HG03354 (cell line): ENCODE measurements around the gene IGSF3.
A peak's percentile ranks its signal among the peaks of the same experiment; 100 is the strongest.
"Not testable (repeated sequence)": the region's sequence is repeated elsewhere in the genome, so short reads cannot be mapped to it uniquely, and the experiment has no call there.

Source experiments
- ATAC-seq: cut with Tn5 transposase; IDR thresholded peaks from one replicate; pipeline ENCODE4 v1.9.1; 2021; ENCODE audit warnings: mild to moderate bottlenecking; ENCODE audit not compliant: unreplicated experiment, poor library complexity, severe bottlenecking

The IGSF3 gene

DNA sequence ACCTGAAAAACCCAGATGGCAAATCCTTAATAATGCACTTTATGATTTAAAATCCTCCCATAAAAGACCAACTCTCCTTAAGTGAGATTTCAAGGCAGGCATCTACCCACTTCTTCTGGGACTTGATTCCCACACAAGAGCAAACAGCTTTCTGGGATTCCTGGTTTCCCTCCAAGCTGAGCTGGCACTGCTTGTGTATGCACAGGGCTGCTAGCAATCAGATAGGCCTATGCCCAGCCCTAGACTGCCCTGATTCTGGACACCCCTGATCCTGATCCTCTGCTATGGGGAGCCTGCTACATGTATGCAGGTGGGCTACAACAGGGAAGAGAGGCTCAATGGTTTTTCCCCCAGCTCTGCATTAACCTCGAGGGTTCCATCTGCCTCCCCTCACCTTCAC is 60.1 kb downstream of the IGSF3 start:
- not testable (repeated sequence) for ATAC-seq

DNA sequence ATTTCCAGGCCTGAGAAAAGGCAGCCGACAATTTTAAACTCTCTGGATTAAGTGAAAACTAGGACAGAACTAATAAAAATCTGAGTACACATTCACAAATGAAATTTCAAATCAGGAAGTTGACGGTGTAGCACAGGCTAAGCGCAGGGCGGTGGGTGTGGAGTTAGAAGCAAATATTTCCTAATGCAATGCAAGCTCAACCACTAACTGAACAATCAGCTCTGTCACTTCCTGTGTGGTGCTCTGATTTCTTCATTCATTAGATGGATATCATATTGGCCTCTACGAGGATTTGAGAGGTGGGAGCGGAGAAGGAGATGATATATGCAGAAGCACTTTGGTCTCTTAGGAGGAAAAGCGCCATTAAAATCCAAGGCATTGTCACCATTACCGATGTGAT is 61.5 kb downstream of the IGSF3 start:
- not testable (repeated sequence) for ATAC-seq

DNA sequence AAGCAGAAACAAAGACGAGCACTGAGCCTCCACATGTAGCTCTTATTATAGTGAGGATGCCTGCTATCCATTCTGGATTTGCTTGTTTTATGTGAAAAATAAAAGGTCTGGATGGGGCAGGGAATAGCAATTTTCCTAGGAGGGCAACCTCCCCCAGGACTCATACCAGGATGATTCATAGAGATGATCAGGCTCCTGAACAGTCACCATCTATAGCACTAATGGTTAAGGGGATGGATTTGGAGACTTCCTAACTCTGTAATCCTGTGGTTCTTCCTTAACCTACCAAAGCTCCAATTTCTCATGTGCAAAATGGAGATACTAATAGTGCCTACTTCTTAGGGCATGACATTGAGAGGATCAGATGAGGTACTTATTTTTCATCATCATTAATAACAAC is 62.2 kb downstream of the IGSF3 start:
- ATAC-seq, result no peak

DNA sequence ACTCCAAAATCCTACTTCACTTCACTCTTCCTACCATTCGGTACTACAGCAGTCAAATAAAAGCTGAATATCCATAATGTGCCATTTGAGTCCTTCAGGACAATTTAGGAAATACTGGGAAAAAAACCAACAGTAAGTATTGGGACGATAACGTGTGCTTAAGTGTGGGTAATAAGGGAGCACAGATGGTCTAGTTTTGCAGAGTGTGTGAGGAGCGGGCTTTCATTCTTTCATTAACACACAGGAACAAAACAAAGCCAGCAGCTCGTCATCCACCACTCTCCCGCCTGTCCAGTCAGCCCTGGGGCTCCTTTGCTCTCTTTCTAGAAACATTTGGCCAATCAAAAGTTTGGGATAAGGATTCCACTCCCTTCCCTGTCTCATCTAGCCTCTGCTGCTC is 63.1 kb downstream of the IGSF3 start:
- not testable (repeated sequence) for ATAC-seq

DNA sequence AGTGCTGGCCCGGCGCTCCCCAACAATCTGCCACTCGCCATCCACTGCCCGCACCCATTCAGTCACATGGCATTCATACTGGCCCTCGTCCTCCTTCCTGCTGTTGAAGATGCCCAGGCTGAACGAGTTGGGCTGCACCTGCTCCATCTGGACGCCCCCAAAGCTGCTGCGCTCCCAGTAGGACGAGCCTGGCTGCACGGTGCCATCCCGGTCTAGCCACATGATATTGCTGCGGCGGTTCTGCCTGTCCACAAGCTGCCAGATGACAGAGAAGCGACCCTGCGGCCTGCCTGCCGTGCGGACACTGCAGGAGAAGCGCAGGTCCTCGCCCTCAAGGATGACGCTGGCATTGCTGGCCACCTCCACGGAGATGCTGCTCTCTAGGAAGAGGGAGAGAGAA is 63.9 kb downstream of the IGSF3 start:
- ATAC-seq, result not testable (repeated sequence)

DNA sequence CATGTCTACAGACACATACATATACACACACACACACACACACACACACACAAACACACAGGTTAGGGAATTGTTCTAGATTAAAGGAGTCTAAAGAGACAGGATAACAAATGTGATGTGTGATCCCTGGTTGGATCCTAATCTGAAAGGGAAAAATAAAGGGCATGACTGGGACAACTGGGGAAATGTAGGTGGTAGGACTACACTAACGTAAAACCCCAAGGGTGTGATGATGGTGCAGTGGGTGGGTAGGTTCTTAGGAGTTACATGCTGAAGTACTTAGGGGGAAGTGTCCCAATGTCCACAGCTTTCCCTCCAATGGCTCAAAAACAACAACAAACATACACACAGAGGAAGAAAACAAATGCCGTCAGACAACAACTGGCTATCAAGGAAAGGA is 68.2 kb downstream of the IGSF3 start:
- ATAC-seq, result not testable (repeated sequence)

DNA sequence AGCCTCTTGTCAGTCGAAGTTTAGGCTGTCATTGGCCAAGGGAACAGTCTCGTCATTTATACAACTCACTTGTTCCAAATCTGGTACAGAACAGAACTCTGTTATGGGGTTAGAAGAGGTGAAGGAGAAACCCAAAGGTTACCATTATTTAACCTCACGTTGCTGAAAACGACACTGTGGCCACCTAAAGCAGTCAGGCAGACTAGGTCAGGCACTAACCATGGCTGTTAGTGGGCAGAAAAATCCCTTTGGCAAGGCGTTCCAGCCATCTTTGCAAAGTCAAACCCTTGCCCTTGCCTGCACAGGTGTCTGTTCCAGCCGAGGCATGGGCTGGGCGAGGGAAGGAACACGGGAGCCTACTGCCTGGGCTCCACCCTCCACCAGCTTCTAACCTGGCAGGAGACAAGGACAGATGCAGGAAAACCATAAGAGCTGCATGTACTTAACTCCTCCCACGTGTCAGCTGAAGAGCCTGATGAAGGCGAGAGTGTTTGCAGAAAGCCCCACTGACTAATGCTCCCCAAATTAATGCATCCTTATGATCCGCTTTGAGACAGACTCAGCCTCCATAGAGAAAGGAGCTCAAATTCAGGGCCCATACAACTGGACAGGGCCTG is 69.0 kb downstream of the IGSF3 start:
- ATAC-seq, result not testable (repeated sequence)

DNA sequence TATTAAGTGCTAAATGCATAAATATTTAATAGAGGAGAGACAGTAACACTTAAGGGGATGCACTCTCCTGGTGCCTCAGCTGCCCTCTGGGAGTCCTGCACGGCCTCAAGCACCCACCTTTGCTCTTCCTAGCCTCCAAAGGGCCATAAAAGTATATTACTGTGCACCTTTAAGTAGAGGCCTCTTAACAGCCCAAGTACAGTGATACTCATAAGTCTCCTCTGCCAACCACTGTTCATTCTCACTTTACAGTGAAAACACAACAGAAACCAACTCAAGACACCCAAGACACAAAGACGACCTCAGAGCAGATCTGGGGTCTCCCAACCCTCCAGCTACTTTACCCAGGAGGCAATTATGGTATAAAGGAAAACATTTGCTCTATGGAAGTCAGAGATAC is 70.1 kb downstream of the IGSF3 start:
- peak; percentile 81 for ATAC-seq

DNA sequence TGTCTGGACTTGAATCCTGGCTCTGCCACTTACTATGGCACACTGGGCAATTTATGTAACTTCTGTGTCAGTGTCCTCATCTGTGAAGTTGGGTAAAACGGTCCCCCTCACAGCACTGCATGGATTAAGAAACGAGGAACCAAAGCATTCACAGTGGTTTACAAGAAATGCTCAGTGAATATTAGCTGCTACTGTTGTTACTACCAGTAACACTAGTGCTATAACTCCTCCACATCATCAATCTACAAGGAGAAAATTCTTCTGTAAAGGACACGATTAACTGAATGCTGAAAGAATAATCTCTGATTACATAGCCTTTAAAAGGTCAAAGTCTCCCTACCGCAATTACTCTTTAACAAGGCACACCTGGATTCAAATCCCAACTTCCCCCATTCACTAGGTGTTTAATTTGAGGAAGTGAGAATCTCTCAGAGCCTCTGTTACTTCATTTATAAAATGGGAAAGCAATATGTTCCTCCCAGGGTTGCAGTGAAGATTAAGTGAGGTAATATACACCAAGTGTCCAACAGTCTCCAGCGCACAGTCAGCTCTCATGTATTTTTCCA is 70.7 kb downstream of the IGSF3 start:
- ATAC-seq, result peak; percentile 3

DNA sequence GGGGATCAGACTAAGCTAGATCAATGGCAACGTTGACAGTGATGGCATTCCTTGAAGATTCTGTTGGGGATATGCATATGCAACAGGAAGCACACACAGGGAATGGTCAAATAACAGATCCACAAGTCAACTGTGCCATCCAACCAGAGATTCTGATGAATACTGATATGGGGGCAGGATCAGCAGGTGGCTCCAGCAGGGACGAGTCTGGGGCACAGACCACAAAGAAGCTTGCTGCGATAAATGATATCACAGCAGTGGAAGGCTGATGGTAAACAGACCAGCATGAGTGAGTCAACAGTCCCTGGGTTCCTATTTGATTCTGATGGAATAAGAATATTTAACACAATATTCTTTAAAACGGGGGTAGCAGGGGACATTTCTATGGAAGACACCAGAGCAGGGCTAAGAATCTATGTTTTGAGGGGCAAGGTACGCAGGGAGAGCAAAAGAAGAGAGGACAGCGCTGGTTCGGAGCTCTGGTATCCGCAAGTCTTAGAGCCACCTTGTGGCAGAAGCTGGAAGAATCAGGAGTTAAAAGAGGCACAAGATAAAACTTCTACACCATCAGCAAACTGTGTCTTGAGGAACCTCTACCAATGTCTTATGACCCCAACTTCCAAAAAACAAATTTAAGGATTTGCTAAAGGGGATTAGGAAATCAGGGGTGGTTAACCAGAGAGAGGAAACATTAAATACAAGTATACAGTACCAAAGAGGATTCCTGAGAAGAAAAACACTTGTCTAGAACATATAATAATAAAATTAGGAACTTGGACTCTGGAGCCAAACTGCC is 71.4 kb downstream of the IGSF3 start:
- peak; percentile 57 for ATAC-seq

DNA sequence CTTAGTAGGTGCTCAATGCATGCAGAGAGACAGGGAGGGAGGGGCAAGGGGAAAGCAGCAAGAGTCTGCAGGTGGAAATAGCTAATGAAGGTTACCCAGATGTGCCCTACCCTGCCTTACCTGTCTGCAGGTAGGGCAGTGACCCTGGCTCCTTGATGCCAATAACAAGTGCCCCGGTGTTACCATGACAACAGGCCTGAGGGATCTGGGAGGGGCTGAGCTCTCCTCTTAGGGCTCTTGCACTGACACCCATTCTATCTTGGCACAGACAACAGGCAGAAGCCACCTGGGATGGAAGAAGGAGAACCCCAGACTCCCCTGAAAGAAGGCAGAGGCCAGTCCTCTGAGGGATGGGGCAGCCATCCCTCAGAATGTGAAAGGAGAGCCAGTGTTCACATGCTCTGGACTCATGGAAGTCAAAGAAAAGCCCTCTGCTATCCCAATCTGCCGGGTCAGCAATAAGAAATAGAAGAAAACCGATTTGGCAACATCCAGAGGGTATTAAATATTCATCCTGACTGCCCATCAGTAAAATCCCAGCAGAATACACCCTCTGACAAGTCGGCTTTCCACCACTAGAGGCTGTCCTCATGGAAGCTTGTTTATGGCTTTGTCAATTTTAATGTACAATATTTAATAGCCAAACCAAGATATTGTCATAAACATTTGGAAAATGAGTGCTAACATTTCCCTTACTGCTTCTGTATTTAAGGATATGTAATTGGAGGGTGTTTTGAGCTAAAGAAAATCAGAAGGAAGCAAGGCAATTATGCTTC is 72.3 kb downstream of the IGSF3 start:
- not testable (repeated sequence) for ATAC-seq

DNA sequence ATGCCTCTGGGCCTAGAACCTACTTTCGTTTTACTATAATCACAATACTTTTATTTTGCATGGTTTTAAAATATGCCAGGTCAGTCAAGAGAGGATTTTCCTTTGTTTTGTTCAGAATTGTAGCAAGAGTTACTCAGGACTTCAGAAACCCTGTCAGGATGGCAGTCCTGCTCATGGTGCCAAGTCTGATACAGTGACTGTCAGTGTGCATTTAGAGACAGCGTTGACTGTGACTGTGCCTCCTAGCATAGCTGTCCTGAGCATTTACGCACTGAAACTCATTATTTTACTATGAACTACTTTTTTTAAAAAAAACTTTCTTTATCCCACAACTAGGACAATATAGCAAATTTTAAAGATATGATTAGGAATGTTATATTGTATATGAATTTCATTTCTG is 73.6 kb downstream of the IGSF3 start:
- ATAC-seq, result not testable (repeated sequence)

DNA sequence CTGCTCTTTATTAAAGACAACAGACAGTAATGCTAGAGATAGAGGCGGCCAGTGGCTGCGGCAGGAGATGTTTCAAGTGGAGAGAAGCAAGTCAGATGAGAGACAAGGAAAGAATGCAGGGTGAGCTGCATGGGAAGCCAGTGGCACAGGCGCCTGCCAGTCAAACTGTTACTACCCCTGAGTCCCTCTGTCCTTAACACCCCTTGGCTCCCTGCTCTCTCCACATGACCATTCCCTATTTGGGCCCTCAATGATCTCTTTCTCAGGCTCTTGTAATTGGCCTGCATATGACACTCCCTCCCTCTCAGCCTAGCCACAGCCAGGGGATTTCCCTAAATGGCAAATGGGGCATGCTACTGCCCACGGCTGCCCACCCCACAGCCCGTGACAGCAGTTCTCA is 74.1 kb downstream of the IGSF3 start:
- ATAC-seq, result not testable (repeated sequence)

DNA sequence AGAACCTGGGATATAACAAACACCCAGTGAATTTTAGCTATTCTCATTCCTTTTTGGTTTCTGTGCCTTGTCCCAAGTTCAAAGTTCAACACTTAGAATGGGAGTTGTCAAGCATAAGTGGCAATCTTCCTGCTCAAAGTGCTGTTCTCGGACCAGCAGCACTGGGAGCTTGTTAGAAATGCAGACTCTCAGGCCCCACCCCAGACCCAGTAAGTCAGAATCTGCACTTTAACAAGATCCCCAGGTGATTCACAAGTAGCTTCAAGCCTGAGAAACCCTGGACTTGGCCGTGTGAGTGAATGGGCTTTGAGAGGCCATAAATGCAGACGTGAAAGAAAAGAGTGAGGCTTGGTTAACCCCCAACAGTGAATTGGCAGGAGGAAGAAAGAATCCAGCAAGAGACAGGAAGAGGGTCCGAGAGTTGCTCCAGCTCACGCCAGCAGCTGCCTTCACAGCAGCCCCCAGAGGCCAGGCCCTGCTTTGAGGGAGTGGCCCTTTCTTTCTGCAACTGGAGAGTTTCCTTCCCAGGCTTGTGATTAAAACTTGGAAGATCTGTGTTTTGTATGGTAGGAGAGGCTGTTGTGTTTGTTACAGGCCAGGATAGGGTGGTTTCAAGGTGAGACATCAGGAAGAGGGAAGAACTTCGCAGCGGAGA is 75.5 kb downstream of the IGSF3 start:
- ATAC-seq, result not testable (repeated sequence)

DNA sequence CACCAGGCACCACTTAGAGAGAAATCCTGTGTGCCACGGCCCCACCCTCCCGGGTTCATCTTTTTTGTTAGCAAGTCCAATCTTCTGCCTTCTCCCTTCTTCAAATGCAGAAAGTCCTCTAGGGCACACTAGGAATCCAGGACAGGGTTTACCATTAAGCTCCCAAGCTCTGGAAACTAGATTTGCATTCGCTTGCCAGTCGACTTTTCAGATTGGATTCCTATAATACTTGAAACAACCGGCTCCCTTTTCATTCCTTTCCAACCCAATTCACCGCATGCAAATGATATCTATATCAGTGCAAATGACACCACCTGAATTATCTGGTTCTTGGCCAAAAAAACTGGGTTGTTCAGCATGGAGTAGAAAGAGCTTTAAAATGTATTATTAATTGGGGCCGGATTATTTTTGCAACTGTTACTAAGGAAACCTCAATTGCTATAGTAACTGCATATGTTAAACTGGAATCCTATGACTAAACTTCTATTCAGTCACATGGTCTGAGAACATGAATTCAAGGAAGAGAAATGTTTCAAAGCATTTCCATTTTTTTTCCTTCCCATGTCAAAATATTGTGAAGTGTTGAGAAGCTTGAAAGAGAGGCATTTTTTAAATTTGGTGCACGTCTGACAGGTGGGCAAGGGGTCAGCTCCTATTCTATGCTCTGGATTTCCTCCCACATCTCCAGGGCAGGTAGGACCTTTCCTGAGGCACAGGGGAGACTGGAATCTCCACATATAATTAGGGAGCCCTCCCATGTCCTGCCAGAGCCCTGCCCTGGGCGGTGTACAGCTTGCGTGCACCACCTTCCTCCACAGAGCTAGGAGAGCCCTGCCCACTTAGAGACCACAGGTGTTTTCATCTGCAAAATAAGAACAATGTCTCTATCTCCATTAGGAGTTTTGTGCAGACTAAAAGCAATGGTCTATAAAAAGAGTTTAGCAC is 76.3 kb downstream of the IGSF3 start:
- ATAC-seq, result not testable (repeated sequence)

DNA sequence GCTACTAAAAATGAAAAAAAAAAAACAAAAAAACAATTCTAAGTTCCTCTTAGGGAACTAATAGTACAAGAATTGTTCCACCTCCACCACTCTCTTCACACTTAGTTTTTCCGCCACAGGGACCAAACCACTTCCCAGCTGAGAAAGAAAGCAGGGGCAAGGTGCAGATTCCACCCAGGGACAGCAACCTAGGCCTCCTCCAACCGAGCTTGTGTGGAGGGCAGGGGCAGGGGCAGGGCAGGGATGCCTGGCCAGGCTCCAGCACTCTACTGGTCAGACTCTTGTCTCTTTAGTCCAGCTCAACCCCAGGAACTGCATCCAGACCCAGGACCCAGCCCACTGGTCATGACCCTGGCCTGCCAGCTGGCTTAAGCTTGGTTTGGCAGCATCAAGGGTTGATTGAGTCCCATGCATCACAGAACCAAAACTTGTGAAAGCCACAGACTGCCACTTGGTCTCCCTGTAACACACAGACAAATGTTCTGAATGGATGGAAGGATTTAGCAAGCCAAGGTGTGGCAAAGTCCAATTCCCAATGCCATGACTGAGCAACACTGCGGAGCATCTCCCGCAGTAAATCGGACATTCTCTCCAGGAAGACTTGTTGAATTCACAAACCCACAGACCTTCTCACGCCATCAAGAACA is 77.1 kb downstream of the IGSF3 start:
- ATAC-seq, result not testable (repeated sequence)

DNA sequence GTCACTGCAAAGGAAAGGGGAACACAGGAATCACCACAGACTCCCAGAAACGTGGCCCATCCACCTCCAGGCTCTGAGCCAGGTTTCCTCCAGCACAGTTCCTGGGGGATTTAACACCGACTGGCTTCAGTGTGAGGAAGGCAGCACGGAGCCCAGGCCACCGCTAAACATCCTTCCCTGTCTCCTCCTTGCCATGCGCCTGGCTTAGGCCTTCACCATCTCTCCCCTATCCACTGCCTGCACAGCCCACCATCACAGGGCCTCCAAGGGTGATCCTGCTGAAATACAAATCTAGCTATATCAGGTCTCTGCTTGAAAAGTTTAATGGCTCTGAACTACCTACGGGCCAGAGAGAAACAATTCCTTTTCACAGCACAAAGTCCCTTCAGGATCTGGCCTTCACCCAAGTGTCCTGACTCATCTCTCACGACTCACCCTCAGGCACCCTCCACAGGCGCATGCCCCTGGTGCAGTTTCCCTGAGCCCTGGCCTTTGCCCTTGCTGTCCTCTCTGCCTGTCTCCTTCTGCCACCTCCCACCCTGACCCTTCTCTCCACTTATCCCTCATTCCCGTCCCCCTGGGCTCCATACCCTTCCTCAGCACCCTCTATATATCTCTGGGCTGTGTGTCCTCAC is 78.3 kb downstream of the IGSF3 start:
- ATAC-seq, result not testable (repeated sequence)
